ENCODE results near the gene EVC2. TPM values are rescaled to one million over a fixed set of nuclear protein-coding genes. Genes with fewer than 3 reads are reported as not detected.

The EVC2 gene
- total and polyA plus RNA-seq, 2 donors (not counting 1 experiment from before 2014, with no cell fraction given): 1.1 TPM; not detected in 1

DNA sequence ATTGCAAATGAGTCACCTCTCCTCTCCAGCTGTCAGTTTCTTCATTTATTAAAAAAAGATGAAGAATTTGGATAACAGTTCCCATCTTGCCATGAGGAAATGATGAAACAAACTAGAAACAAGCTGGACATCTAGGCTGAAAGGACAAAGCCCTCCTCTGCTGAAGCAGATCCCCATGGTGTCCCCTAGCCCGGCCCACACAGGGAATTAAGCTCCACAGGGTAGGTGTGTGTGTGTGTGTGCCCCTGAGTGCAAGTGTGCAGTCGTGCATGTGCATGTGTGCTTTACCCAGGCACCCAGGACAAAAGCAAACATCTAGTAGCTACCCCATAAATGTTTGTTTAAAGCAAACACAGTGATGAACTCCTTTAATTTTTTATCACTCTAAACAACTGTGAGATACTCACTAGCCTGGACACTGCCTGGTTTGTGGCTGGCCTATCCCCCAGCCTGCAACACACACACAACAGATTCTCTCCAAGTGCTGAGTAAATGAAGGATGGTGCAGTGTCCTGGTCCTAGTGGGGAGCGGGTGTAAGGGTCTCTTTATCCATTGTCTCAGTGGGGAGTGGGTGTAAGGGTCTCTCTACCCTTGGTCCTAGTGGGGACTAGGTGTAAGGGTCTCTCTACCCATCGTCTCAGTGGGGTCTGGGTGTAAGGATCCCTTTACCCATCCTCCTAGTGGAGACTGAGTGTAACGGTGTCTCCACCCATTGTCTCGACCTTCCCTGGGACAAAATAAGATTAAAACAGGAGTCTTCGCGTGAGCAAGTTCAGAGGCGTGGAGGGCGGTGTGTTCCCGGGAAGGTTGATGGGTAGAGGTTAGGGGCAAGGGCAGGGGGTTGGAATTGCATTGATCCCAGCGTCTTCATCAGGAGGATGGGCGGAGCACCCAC lies 2.0 kb upstream of the EVC2 start:
- CTCF ChIA-PET: no interaction called here
- H3K79me2 ChIP-seq (ENCODE audit: control insufficient read depth, insufficient read depth, low read length): no peaks in the 10 kb centered on the region

DNA sequence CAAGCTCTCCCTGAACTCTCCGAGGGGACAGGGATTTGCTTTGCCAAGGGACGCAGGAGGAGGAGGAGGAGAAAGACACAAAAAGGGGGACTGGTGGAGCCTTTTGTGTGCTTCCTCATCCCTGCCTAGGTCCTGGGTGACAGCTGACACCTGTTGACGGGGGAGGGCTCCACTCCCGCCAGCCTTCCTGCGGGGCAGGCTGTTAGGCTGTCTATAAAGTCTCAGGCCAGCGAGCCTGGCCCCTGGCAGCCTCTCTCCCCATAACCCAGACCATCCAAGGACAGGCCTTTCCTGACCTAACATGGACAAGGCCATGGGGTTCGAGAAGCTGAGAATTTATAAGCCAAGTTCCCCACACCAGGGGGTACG lies 832 bp upstream of the EVC2 start:
- Histone ChIP-seq H2AFZ (ENCODE audit: insufficient read depth, low read depth, low read length, poor library complexity, severe bottlenecking) (no peak overlapping the region), H3K9ac (ENCODE audit: low read length) (no peak overlapping the region), H4K20me1 (ENCODE audit: control insufficient read depth, insufficient read depth, low read length, poor library complexity, severe bottlenecking) (no peaks in the 10 kb centered on the region), H3K4me1 (ENCODE audit: control insufficient read depth in 2 of 2, insufficient read depth in 2 of 2, low read length in 2 of 2) (peaks cover 0 to 17% of the 10 kb centered on the region in 2 donors), H3K27ac (ENCODE audit: low read length in 2 of 2) (no peak overlapping the region), H3K27me3 (replicated peaks in 1 of 4; ENCODE audit: control extremely low read depth in 1 of 4, control insufficient read depth in 3 of 4, insufficient read depth in 4 of 4, low read length in 3 of 4) (peaks cover 0 to 44% (median 5%) of the 10 kb centered on the region in 4 experiments), H3K9me3 (ENCODE audit: control extremely low read depth in 1 of 3, control insufficient read depth in 2 of 3, insufficient read depth in 1 of 3, low read length in 2 of 3) (peaks cover 0 to 29% (median 0%) of the 10 kb centered on the region in 3 donors), H3K4me3 (ENCODE audit: control extremely low read depth in 1 of 5, extremely low read depth in 1 of 5, insufficient read depth in 1 of 5, low read depth in 2 of 5, low read length in 4 of 5) (no peak overlapping the region), H3K79me2 (ENCODE audit: control insufficient read depth, insufficient read depth, low read length) (no peaks in the 10 kb centered on the region), H3K36me3 (replicated peaks in 1 of 2; ENCODE audit: control extremely low read depth in 1 of 2, control insufficient read depth in 1 of 2, extremely low read depth in 1 of 2, insufficient read depth in 2 of 2, low read length in 1 of 2) (no peaks in the 10 kb centered on the region), H3K4me2 (replicated peaks; ENCODE audit: low read depth, low read length, poor library complexity, severe bottlenecking) (no peak overlapping the region)
- TF ChIP-seq, protein P1, sequence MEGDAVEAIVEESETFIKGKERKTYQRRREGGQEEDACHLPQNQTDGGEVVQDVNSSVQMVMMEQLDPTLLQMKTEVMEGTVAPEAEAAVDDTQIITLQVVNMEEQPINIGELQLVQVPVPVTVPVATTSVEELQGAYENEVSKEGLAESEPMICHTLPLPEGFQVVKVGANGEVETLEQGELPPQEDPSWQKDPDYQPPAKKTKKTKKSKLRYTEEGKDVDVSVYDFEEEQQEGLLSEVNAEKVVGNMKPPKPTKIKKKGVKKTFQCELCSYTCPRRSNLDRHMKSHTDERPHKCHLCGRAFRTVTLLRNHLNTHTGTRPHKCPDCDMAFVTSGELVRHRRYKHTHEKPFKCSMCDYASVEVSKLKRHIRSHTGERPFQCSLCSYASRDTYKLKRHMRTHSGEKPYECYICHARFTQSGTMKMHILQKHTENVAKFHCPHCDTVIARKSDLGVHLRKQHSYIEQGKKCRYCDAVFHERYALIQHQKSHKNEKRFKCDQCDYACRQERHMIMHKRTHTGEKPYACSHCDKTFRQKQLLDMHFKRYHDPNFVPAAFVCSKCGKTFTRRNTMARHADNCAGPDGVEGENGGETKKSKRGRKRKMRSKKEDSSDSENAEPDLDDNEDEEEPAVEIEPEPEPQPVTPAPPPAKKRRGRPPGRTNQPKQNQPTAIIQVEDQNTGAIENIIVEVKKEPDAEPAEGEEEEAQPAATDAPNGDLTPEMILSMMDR (IDR thresholded peaks at IDR 0.05): no peak
- no peak for TF ChIP-seq EZH2 (IDR thresholded peaks at IDR 0.05; ENCODE audit: borderline replicate concordance, insufficient read depth, low read depth, low read length, poor library complexity, severe bottlenecking)
- ATAC-seq (ENCODE audit: low read depth): no peak
- no peak overlapping the region for H3K4me3 Mint-ChIP-seq
- peaks cover 20% of the 10 kb centered on the region for H3K4me1 Mint-ChIP-seq
- DNase-seq: no peak
- ChIA-PET CTCF (no interaction called here), POLR2A (no interaction called here)
- WGBS (ENCODE audit: insufficient coverage): 82% methylated on average over 7 of the region's 8 CpGs
- H3K9me3 Mint-ChIP-seq (ENCODE audit: insufficient read depth): no peaks in the 10 kb centered on the region
- H3K27me3 Mint-ChIP-seq: peaks cover 39% of the 10 kb centered on the region
- intact Hi-C loops (cut with micrococcal nuclease): no loop called here
- no peak overlapping the region for H3K27ac Mint-ChIP-seq

More for the DNA sequence above, 2.0 kb upstream of the EVC2 start:
- Mint-ChIP-seq H3K4me3 (peak overlapping the region; percentile 81), H3K27me3 (peaks cover 39% of the 10 kb centered on the region), H3K4me1 (peaks cover 20% of the 10 kb centered on the region), H3K9me3 (ENCODE audit: insufficient read depth) (no peaks in the 10 kb centered on the region), H3K27ac (no peak overlapping the region)
- H3K4me3 ChIP-seq (ENCODE audit: control extremely low read depth in 1 of 5, extremely low read depth in 1 of 5, insufficient read depth in 1 of 5, low read depth in 2 of 5, low read length in 4 of 5): peak overlapping the region in 1 of 5 experiments; percentile 23
- H3K4me2 ChIP-seq (replicated peaks; ENCODE audit: low read depth, low read length, poor library complexity, severe bottlenecking): peak overlapping the region; percentile 38
- intact Hi-C loops (cut with micrococcal nuclease): no loop called here
- H4K20me1 ChIP-seq (ENCODE audit: control insufficient read depth, insufficient read depth, low read length, poor library complexity, severe bottlenecking): no peaks in the 10 kb centered on the region
- H3K9ac ChIP-seq (ENCODE audit: low read length): no peak overlapping the region
- POLR2A ChIA-PET: no interaction called here
- 26% methylated on average over 10 of the region's 13 CpGs for WGBS (ENCODE audit: insufficient coverage)
- TF ChIP-seq, protein P1 (IDR thresholded peaks at IDR 0.05): no peak
- no peak for TF ChIP-seq EZH2 (IDR thresholded peaks at IDR 0.05; ENCODE audit: borderline replicate concordance, insufficient read depth, low read depth, low read length, poor library complexity, severe bottlenecking)
- peaks cover 0 to 44% (median 5%) of the 10 kb centered on the region in 4 experiments for H3K27me3 ChIP-seq (replicated peaks in 1 of 4; ENCODE audit: control extremely low read depth in 1 of 4, control insufficient read depth in 3 of 4, insufficient read depth in 4 of 4, low read length in 3 of 4)
- no peaks in the 10 kb centered on the region for H3K36me3 ChIP-seq (replicated peaks in 1 of 2; ENCODE audit: control extremely low read depth in 1 of 2, control insufficient read depth in 1 of 2, extremely low read depth in 1 of 2, insufficient read depth in 2 of 2, low read length in 1 of 2)
- DNase-seq (no peak), ATAC-seq (ENCODE audit: low read depth) (no peak)
- H3K9me3 ChIP-seq (ENCODE audit: control extremely low read depth in 1 of 3, control insufficient read depth in 2 of 3, insufficient read depth in 1 of 3, low read length in 2 of 3): peaks cover 0 to 31% (median 0%) of the 10 kb centered on the region in 3 donors
- H3K27ac ChIP-seq (ENCODE audit: low read length in 2 of 2): no peak overlapping the region
- H2AFZ ChIP-seq (ENCODE audit: insufficient read depth, low read depth, low read length, poor library complexity, severe bottlenecking): peak overlapping the region; percentile 33
- peaks cover 0 to 17% of the 10 kb centered on the region in 2 donors for H3K4me1 ChIP-seq (ENCODE audit: control insufficient read depth in 2 of 2, insufficient read depth in 2 of 2, low read length in 2 of 2)
